A673 (cell line): Measurements from ENCODE around the gene UBA5.

Source experiments
- EZH2 ChIP-seq: fragments of 200-600 bp; sonication (generic); IDR thresholded peaks from 2 replicates; pipeline ENCODE4 v1.6.1; 2017; ENCODE audit warnings: borderline replicate concordance, low read depth, mild to moderate bottlenecking, mixed read lengths, antibody characterized with exemption, low read length; ENCODE audit not compliant: poor library complexity, severe bottlenecking
- TF ChIP-seq, protein P1 (sequence below): fragments of 300-800, 200-600 bp; sonication (generic); conservative IDR thresholded peaks from 2 replicates; pipeline ENCODE4 v1.5.1; 2017; ENCODE audit warnings: low read depth, mild to moderate bottlenecking, antibody characterized with exemption, low read length, moderate library complexity, mixed read lengths

DNA sequence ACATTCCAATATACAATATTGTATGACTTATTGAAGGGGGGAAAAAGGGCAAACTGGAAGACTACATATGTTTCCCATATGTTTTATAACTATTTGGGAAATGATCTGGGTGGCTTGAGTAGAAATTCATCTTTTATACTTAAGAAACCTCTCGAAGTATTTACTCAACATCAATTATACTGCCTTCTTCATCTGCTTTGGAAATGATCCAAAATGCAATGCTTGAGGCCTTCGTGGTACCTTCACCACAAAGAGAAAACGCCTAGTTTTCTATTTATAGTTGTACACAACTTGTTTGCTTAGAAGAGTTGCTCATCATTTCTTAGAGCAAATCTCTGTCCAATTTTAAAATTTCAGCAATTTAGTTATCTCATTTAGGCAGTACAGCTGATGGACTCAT lies 44.2 kb upstream of the UBA5 start:
- TF ChIP-seq, protein P1, sequence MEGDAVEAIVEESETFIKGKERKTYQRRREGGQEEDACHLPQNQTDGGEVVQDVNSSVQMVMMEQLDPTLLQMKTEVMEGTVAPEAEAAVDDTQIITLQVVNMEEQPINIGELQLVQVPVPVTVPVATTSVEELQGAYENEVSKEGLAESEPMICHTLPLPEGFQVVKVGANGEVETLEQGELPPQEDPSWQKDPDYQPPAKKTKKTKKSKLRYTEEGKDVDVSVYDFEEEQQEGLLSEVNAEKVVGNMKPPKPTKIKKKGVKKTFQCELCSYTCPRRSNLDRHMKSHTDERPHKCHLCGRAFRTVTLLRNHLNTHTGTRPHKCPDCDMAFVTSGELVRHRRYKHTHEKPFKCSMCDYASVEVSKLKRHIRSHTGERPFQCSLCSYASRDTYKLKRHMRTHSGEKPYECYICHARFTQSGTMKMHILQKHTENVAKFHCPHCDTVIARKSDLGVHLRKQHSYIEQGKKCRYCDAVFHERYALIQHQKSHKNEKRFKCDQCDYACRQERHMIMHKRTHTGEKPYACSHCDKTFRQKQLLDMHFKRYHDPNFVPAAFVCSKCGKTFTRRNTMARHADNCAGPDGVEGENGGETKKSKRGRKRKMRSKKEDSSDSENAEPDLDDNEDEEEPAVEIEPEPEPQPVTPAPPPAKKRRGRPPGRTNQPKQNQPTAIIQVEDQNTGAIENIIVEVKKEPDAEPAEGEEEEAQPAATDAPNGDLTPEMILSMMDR, result no peak
- TF ChIP-seq EZH2, result no peak
